ENCODE data around the gene ARHGEF4.

The ARHGEF4 gene

GRCh38 chr2:130922417-130922816, 85.7 kb downstream of the ARHGEF4 start:
- DNase-seq (ENCODE audit: low read depth), result no peak
- no peak overlapping the region for H3K4me3 ChIP-seq (ENCODE audit: low read length)
- no peak for TF ChIP-seq CTCF (conservative IDR thresholded peaks at IDR 0.05; ENCODE audit: low read depth, low read length)

- DNase-seq (ENCODE audit: low read depth), result no peak
Observed at GRCh38 chr2:130928385-130928784, 91.7 kb downstream of the ARHGEF4 start.

GRCh38 chr2:130930740-130931659, 94.3 kb downstream of the ARHGEF4 start:
- no peak for TF ChIP-seq CTCF (conservative IDR thresholded peaks at IDR 0.05; ENCODE audit: low read depth, low read length)

More at GRCh38 chr2:130928385-130928784, 91.7 kb downstream of the ARHGEF4 start:
- H3K4me3 ChIP-seq (ENCODE audit: low read length), result no peak overlapping the region
- no peak for TF ChIP-seq CTCF (conservative IDR thresholded peaks at IDR 0.05; ENCODE audit: low read depth, low read length)

GRCh38 chr2:130933501-130933900, 96.8 kb downstream of the ARHGEF4 start:
- no peak for TF ChIP-seq CTCF (conservative IDR thresholded peaks at IDR 0.05; ENCODE audit: low read depth, low read length)
- DNase-seq (ENCODE audit: low read depth), result no peak
- H3K4me3 ChIP-seq (ENCODE audit: low read length), result no peak overlapping the region

More at GRCh38 chr2:130930740-130931659, 94.3 kb downstream of the ARHGEF4 start:
- DNase-seq (ENCODE audit: low read depth), result no peak
- H3K4me3 ChIP-seq (ENCODE audit: low read length), result no peak overlapping the region

- TF ChIP-seq CTCF (conservative IDR thresholded peaks at IDR 0.05; ENCODE audit: low read depth, low read length), result no peak
- no peak for DNase-seq (ENCODE audit: low read depth)
- H3K4me3 ChIP-seq (ENCODE audit: low read length), result no peak overlapping the region
Observed at GRCh38 chr2:130936451-130936850, 99.7 kb downstream of the ARHGEF4 start.

- no peak for TF ChIP-seq CTCF (conservative IDR thresholded peaks at IDR 0.05; ENCODE audit: low read depth, low read length)
- no peak overlapping the region for H3K4me3 ChIP-seq (ENCODE audit: low read length)
- no peak for DNase-seq (ENCODE audit: low read depth)
Observed at GRCh38 chr2:130947967-130948366, 111.3 kb downstream of the ARHGEF4 start.

GRCh38 chr2:130949954-130950353, 113.2 kb downstream of the ARHGEF4 start:
- DNase-seq (ENCODE audit: low read depth), result no peak
- no peak for TF ChIP-seq CTCF (conservative IDR thresholded peaks at IDR 0.05; ENCODE audit: low read depth, low read length)

More at GRCh38 chr2:130949954-130950353, 113.2 kb downstream of the ARHGEF4 start:
- H3K4me3 ChIP-seq (ENCODE audit: low read length), result no peak overlapping the region

Measured in retinal pigment epithelial cell (primary cell).